GM19452 (cell line): Measurements from ENCODE around the gene DNM3.

Experiments
- ATAC-seq: cut with Tn5 transposase; IDR thresholded peaks from one replicate; pipeline ENCODE4 v1.9.1; 2021; ENCODE audit not compliant: unreplicated experiment

DNM3 gene

GRCh38 chr1:172266528-172267174 lies 425.4 kb downstream of the DNM3 start:
- no peak for ATAC-seq

- no peak for ATAC-seq
Measured at GRCh38 chr1:172268237-172268636, 426.9 kb downstream of the DNM3 start.

- ATAC-seq = no peak
Measured at GRCh38 chr1:172269084-172269483, 427.8 kb downstream of the DNM3 start.

GRCh38 chr1:172269644-172270043 lies 428.3 kb downstream of the DNM3 start:
- ATAC-seq = no peak

- ATAC-seq = no peak
Measured at GRCh38 chr1:172270605-172271004, 429.3 kb downstream of the DNM3 start.

GRCh38 chr1:172272087-172272486 lies 430.8 kb downstream of the DNM3 start:
- ATAC-seq = no peak

- no peak for ATAC-seq
Measured at GRCh38 chr1:172273647-172274396, 432.5 kb downstream of the DNM3 start.

GRCh38 chr1:172275478-172275877 lies 434.2 kb downstream of the DNM3 start:
- ATAC-seq = no peak

GRCh38 chr1:172276120-172276818 lies 435.0 kb downstream of the DNM3 start:
- no peak for ATAC-seq

- no peak for ATAC-seq
Measured at GRCh38 chr1:172277275-172277674, 436.0 kb downstream of the DNM3 start.

- ATAC-seq = no peak
Measured at GRCh38 chr1:172277989-172278388, 436.7 kb downstream of the DNM3 start.

- ATAC-seq = no peak
Measured at GRCh38 chr1:172278478-172278877, 437.2 kb downstream of the DNM3 start.

GRCh38 chr1:172279939-172280636 lies 438.8 kb downstream of the DNM3 start:
- ATAC-seq = no peak

GRCh38 chr1:172283766-172284165 lies 442.5 kb downstream of the DNM3 start:
- ATAC-seq = no peak

- ATAC-seq = no peak
Measured at GRCh38 chr1:172286629-172287076, 445.4 kb downstream of the DNM3 start.

- no peak for ATAC-seq
Measured at GRCh38 chr1:172287208-172287607, 445.9 kb downstream of the DNM3 start.

GRCh38 chr1:172288581-172288980 lies 447.3 kb downstream of the DNM3 start:
- no peak for ATAC-seq

GRCh38 chr1:172289448-172289847 lies 448.1 kb downstream of the DNM3 start:
- no peak for ATAC-seq

- no peak for ATAC-seq
Measured at GRCh38 chr1:172292840-172293239, 451.5 kb downstream of the DNM3 start.

GRCh38 chr1:172293429-172293828 lies 452.1 kb downstream of the DNM3 start:
- no peak for ATAC-seq

- no peak for ATAC-seq
Measured at GRCh38 chr1:172298141-172298540, 456.8 kb downstream of the DNM3 start.
